HG03196 (cell line): ENCODE data around the gene SCG2.

Experiments
- ATAC-seq: cut with Tn5 transposase; IDR thresholded peaks from one replicate; pipeline ENCODE4 v1.9.1; 2021; ENCODE audit not compliant: unreplicated experiment

The SCG2 gene, protein sequence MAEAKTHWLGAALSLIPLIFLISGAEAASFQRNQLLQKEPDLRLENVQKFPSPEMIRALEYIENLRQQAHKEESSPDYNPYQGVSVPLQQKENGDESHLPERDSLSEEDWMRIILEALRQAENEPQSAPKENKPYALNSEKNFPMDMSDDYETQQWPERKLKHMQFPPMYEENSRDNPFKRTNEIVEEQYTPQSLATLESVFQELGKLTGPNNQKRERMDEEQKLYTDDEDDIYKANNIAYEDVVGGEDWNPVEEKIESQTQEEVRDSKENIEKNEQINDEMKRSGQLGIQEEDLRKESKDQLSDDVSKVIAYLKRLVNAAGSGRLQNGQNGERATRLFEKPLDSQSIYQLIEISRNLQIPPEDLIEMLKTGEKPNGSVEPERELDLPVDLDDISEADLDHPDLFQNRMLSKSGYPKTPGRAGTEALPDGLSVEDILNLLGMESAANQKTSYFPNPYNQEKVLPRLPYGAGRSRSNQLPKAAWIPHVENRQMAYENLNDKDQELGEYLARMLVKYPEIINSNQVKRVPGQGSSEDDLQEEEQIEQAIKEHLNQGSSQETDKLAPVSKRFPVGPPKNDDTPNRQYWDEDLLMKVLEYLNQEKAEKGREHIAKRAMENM

DNA sequence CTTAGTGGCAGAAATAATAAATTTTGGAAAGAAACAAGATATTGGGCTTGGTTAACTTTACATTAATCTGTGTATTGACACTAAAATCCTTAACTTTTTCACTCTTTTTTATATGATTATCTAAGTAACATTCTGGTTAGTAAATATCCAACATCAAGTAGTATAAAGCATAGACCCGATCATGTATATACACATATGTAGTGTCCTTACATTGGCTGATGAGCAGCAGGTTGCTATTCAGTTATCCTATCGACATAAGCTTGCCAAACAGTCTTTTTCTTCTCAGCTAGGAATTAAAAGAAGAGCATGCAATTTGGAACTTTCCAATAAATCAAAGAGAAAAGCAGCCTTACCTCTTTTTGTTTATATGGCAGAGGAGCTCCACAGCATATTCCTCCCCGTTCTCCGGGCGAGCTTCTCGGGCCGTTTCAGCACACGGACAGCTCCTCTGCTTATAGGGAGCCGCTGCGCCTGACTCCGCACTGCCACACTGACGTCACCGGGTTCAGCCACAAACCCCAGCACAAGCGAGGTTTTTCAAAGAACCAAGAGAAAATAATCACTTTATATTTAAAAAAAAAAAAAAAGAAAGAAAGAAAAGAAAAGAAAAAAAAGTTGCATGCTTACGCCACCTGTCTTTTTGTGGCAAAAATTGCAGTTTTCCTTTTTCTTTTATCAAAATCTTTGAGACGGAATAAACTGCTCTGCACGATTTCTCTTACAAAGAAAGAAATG is at the start of gene SCG2:
SCG2 (minus strand) TSS at position 430 of the 735 bp plus-strand sequence. CDS start 3,079 bp downstream, outside the sequence.
- ATAC-seq, result no peak

GRCh38 chr2:223649554-223650533 is 47.7 kb upstream of the SCG2 start:
- no peak for ATAC-seq

DNA sequence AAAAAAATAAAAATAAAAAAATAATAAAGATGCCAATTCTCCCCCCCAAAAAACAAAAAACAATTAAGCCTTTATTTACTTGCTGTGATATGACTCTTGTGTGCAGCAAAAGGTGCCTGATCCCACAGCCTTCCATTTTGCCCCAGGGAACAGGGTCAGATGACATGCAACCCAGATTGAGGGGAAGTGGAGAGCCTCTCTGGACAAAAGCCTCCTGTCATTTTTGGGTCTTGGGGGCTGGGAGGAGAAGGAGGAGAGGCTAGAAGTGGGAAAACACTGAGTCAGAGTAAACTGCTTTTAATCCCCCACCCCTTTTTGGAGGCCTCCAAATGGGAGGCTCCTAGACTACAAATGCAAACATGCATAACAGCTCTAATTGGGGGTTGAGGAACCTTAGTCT is 46.6 kb upstream of the SCG2 start:
- ATAC-seq, result no peak

DNA sequence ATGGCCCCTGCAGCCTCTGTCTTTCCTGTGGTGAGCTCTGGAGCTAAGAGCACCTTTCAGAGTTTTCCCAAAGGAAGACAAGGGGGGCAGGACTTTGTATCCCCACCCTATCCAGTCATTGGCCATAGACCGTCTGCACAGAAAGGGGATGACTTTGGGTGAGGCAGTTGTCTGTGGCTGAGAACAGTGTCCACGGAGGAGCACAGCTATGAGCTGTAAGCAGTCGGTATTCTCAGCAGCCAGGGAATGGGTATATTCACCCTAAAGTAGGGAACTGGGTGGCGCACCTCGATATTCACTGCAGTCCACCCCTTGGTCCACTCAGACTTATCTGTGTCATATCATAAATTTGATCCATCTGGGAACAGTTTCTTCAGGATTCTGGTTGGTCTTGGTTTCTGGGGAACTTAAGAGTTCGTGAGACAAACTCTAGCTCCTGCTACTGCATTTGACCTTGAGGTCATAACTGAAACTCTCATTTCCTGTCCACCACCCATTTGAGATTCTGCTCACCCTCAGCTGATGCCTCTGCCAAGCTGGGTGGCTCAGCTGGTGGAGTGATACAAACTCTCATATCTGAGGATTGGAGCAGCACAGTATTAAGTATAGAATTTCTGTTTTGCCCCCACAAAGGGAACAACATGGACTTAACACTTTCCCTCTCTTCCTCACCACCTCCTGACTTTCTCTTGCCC is 45.2 kb upstream of the SCG2 start:
- peak; percentile 95 for ATAC-seq

DNA sequence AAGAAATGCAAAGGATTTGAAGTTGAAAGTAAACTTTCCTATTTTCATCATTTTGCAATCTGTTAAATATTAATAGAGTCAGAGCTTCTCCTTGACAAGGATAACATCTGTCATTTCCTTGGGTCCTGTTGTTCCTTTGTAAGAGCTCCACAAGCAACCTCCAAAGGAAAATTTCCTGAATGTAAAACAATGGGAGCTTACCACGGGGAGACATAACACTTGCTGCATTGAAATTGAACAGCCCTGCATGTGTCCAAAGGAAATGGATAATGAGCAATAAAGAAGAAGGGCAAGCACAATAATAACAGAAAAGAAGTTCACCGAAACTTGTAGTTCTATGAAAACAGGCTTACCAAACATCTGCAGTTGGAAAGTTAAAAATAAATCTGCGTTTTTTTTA is 42.0 kb upstream of the SCG2 start:
- ATAC-seq, result no peak

GRCh38 chr2:223643309-223643708 is 41.1 kb upstream of the SCG2 start:
- no peak for ATAC-seq

GRCh38 chr2:223642506-223642905 is 40.3 kb upstream of the SCG2 start:
- no peak for ATAC-seq

DNA sequence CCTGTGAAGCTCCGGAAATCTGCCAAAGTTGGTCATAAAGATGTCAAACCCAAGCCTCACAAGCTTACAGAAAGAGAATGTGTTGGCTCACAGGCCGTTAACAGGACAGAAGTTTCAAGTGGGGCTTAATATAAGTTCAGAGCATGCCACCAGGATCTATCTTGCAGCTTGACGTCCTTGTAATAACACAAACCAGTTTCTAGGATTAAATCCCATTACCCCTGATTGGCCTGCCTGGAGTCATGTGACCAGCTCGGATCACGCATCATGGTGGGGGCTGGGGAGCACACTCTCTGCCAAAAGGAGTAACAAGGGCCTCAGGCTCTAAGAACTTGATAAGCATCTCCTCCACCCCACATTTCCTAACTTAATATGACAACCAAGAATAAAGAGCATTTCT is 38.9 kb upstream of the SCG2 start:
- no peak for ATAC-seq

DNA sequence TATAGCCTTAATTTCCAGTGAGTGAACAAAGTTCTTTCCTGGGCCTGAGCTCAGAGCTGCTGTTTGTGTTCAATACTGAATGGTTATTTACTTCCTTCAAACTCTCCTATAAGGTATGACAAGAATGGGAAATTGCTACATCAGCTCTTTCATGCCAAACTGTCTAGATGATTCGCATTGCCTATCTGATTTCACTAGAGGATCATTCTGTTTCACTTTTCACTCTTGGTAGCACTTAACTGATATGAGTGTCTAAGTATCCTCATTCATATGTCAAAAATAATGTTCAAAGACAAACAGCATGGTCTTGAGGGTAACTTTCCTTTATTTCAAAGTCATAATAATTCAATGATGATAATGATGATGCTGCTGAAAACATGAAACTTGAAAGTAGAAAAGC is 32.9 kb upstream of the SCG2 start:
- ATAC-seq, result no peak

DNA sequence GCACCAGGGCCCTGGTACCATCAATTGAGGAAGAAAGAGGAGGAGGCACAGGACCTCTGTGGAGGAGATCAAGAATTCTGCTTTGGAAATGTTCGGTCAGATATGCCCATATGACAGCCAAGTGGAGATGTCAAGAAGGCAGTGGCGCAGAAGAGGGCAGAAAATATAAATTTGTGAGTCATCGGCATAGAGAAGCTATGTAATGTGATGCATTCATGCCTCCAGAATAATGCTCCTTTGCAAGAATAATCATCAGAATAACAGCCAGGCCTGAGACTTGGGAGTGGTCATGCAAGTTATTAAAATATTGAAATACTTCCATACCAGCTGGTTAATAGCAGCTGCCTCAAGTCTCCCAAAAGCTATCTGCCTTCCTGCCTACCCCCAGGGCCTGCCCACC is 32.1 kb upstream of the SCG2 start:
- no peak for ATAC-seq

DNA sequence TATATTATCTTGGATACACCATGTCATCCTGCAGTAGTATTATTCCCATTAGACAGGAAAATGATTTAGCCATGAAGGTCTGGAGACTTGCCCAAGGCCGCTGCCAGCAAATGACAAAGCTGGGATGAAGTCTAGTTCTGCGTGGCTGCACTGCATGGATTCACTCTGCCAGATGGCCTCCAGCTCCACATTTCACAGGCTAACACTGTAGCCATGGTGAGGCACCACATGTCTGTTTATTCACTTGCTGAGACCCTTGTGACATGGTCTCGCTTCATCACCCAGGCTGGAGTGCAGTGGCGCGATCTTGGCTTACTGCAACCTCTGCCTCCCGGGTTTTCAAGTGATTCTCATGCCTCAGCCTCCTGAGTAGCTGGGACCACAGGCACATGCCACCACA is 31.5 kb upstream of the SCG2 start:
- no peak for ATAC-seq

- no peak for ATAC-seq
Measured at GRCh38 chr2:223632826-223633225, 30.7 kb upstream of the SCG2 start.

- ATAC-seq, result no peak
Measured at GRCh38 chr2:223626716-223627115, 24.6 kb upstream of the SCG2 start.

DNA sequence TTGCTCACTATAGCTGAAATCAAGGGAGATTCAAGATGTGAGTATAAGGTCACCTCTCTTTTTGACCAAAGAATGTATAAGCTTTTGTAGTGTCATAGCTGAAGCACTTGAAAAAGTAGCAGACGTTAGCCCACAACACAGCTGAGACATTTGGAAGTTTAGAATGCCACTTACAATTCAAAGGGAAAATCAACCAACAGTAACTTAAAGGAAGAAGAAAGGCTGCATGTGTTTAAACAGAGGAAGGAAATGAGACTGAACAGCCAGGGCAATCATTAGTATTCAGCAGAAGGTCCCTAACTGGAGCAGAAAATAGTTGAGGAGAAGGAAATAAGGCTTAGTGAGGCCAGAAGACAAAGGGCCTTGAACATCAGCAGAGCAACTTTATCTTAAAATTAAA is 23.5 kb upstream of the SCG2 start:
- ATAC-seq, result no peak

DNA sequence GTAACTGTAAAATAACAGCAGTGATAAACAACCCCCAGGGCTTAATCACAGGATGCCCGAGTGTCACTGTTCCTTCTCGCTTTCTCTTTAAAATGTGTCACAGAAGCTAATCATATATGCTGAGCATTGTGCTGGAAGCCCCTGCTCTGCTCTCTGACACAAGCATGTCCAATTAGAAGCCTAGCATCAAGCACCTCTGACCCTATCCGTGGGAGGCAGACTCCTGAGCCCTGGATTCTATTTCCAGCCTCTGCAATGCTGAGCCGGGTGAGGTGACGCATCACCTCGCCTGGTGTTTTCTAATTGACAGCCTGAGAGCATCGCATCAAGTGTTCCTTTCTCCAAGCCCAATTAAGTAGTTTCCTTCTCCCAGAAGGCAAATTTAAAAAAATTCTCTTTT is 19.7 kb upstream of the SCG2 start:
- ATAC-seq, result no peak

DNA sequence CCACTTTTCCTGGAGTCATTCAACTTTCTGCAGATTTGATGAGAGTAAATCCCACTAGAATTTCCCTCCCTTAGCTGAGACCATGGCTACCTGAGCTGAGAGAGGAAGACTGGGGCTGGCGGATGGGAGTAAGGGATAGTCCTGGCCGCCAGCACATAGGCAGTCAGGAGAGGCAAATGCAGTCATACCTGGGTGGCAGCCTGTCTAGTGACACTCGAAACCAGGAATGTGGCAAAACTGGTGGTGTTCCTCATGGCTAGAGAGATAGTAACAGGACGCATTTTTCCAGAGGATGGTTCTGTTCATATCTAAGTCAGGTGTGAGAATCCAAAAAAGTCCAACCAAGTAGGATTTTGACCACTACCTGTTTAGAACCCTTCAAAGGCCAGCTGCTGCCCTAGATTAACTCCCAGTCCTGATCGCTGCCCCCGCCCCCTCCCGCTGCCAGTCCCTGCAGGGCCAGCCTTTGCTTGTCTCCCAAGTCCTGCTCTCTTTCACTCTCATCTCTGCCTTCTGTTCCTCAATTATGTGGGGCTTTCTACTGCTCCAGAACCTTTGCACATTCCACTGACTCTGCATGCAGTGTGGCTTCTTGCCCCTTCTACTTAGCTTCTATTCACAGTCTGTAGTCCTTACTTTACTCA is 17.4 kb upstream of the SCG2 start:
- no peak for ATAC-seq

- no peak for ATAC-seq
Measured at GRCh38 chr2:223618172-223619035, 16.2 kb upstream of the SCG2 start.

GRCh38 chr2:223614534-223614933 is 12.4 kb upstream of the SCG2 start:
- ATAC-seq, result no peak
